ENCODE results near the gene IKBKE.

- TF ChIP-seq TCF7L2 (IDR thresholded peaks at IDR 0.05; ENCODE audit: low read depth, low read length): no peak
- no peak for TF ChIP-seq CTCF (IDR thresholded peaks at IDR 0.05)
- no peak for TF ChIP-seq SIN3A (IDR thresholded peaks at IDR 0.05; ENCODE audit: borderline replicate concordance, insufficient read depth, low read depth, low read length)
- TF ChIP-seq POLR2AphosphoS5 (IDR thresholded peaks at IDR 0.05; ENCODE audit: low read depth, low read length): no peak
Observed at GRCh38 chr1:206512851-206513180, 42.5 kb downstream of the IKBKE start.
